Measurements from ENCODE around the gene ELP2. TPM values are rescaled to one million over a fixed set of nuclear protein-coding genes. Genes with fewer than 3 reads are reported as not detected.

Gene ELP2
- total and polyA plus RNA-seq, 2 donors (not counting 3 experiments of a cell fraction or from before 2014, with no cell fraction given) = 37.8 to 90.5 TPM

DNA sequence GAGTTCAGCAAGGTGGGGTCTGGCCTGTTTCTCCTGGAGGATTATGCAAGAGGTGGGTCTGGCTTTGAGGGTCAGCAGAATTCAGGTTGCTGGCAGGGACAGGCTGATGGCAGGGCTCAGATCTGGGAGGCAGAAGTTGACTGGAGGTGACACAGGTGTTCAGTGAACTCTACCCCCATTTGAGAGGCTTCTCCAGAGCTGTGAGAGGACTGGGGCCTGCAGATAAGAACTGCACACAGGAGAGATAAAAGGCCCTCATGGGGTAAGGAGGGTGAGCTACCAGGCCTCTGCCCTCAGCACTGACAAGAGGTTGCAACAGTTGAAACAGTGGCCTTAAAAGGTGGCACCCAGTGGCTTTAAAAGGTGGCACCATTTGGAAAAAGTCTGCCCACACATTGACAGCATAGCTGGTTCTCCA is 70.7 kb downstream of the ELP2 start:
- FAIRE-seq (no peak), DNase-seq (ENCODE audit: low read depth, low spot score) (no peak)
- ChIA-PET CTCF (no interaction called here), POLR2A (no interaction called here)
- Histone ChIP-seq H3K4me3 (replicated peaks in 1 of 3; ENCODE audit: insufficient read depth in 1 of 3, low read depth in 1 of 3, low read length in 3 of 3) (no peak overlapping the region), H3K4me1 (ENCODE audit: control insufficient read depth, extremely low read depth, insufficient read depth, low read length) (no peaks in the 10 kb centered on the region), H3K36me3 (ENCODE audit: control insufficient read depth in 2 of 2, extremely low read depth in 1 of 2, insufficient read depth in 2 of 2, low read length in 2 of 2) (no peaks in the 10 kb centered on the region), H3K4me2 (ENCODE audit: insufficient read depth, low read length) (no peak overlapping the region), H3K27ac (ENCODE audit: insufficient read depth, low read depth, low read length) (no peak overlapping the region), H3K9me3 (replicated peaks; ENCODE audit: control insufficient read depth, insufficient read depth, low read length) (no peaks in the 10 kb centered on the region), H4K20me1 (replicated peaks; ENCODE audit: control insufficient read depth, extremely low read depth, insufficient read depth, low read length) (no peaks in the 10 kb centered on the region), H3K79me2 (ENCODE audit: control insufficient read depth, insufficient read depth, low read length) (no peaks in the 10 kb centered on the region), H3K9me1 (replicated peaks; ENCODE audit: control insufficient read depth, extremely low read depth, insufficient read depth, low read length) (no peaks in the 10 kb centered on the region), H3K27me3 (ENCODE audit: control insufficient read depth in 2 of 2, insufficient read depth in 2 of 2, low read length in 2 of 2) (peaks cover 0 to 1% of the 10 kb centered on the region in 2 experiments), H2AFZ (ENCODE audit: low read depth, low read length) (no peak overlapping the region), H3K9ac (replicated peaks; ENCODE audit: extremely low read depth, insufficient read depth, low read length) (no peak overlapping the region)
- intact Hi-C loops (cut with micrococcal nuclease) (no loop called here), dilution Hi-C loops (cut with MboI; ENCODE audit: extremely low pct_ligation_motif_present, low sequenced_read_pairs) (no loop called here)
- BruUV-seq (replicated peaks) = no TSS peak
- TF ChIP-seq JUN (IDR thresholded peaks at IDR 0.05; ENCODE audit: borderline replicate concordance, insufficient read depth, insufficient read length, low read depth) (no peak), EZH2 (IDR thresholded peaks at IDR 0.05; ENCODE audit: borderline replicate concordance, low read depth, low read length, severe bottlenecking) (no peak), POLR2A (IDR thresholded peaks at IDR 0.05; ENCODE audit: low read depth, low read length) (no peak), GATA2 (IDR thresholded peaks at IDR 0.05; ENCODE audit: insufficient read depth, insufficient read length, low read depth, low read length) (no peak), POLR2AphosphoS5 (IDR thresholded peaks at IDR 0.05; ENCODE audit: insufficient read depth, low read depth, low read length) (no peak), FOS (IDR thresholded peaks at IDR 0.05; ENCODE audit: borderline replicate concordance, insufficient read depth, low read length) (no peak), MYC (IDR thresholded peaks at IDR 0.05; ENCODE audit: low read depth, low read length) (no peak)
- TF ChIP-seq, protein P1, sequence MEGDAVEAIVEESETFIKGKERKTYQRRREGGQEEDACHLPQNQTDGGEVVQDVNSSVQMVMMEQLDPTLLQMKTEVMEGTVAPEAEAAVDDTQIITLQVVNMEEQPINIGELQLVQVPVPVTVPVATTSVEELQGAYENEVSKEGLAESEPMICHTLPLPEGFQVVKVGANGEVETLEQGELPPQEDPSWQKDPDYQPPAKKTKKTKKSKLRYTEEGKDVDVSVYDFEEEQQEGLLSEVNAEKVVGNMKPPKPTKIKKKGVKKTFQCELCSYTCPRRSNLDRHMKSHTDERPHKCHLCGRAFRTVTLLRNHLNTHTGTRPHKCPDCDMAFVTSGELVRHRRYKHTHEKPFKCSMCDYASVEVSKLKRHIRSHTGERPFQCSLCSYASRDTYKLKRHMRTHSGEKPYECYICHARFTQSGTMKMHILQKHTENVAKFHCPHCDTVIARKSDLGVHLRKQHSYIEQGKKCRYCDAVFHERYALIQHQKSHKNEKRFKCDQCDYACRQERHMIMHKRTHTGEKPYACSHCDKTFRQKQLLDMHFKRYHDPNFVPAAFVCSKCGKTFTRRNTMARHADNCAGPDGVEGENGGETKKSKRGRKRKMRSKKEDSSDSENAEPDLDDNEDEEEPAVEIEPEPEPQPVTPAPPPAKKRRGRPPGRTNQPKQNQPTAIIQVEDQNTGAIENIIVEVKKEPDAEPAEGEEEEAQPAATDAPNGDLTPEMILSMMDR (IDR thresholded peaks at IDR 0.05; ENCODE audit: extremely low read depth in 1 of 2, insufficient read depth in 1 of 2, low read depth in 1 of 2, low read length in 2 of 2) = no peak
- TF ChIP-seq, protein P2, sequence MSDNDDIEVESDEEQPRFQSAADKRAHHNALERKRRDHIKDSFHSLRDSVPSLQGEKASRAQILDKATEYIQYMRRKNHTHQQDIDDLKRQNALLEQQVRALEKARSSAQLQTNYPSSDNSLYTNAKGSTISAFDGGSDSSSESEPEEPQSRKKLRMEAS (IDR thresholded peaks at IDR 0.05; ENCODE audit: insufficient read depth, insufficient read length) = no peak
